Astrocyte (in vitro differentiated cells and primary cell): Measurements from ENCODE around the gene GPBP1.

Source experiments
- EZH2 ChIP-seq: IDR thresholded peaks from 2 replicates; pipeline ENCODE4 v1.6.1; 2012; ENCODE audit warnings: mild to moderate bottlenecking, low read length, inconsistent platforms; ENCODE audit not compliant: insufficient read depth
- TF ChIP-seq, protein P1 (sequence below): IDR thresholded peaks from 2 replicates; pipeline ENCODE4 v1.5.1; 2011; ENCODE audit warnings: low read depth, mild to moderate bottlenecking, inconsistent platforms, low read length, moderate library complexity; ENCODE audit not compliant: insufficient read depth

DNA sequence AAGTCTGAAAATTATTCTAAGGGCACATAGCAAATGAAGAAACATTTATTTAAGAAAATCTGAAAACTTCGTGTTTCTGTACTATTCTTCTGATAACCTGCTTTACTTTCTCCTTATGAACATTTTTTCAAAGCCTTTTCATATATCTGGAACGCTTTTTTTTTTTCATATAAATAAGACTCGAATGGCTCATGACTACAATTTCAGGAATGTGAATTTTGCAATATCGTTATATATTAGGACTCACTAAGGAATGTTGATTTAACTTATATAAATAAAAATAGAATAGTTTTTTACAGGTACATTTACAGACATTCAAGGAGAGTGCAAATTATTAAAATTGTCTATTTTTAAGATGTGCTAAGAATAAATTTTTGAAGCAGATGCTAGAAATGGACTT lies 42.9 kb downstream of the GPBP1 start:
- TF ChIP-seq, protein P1, sequence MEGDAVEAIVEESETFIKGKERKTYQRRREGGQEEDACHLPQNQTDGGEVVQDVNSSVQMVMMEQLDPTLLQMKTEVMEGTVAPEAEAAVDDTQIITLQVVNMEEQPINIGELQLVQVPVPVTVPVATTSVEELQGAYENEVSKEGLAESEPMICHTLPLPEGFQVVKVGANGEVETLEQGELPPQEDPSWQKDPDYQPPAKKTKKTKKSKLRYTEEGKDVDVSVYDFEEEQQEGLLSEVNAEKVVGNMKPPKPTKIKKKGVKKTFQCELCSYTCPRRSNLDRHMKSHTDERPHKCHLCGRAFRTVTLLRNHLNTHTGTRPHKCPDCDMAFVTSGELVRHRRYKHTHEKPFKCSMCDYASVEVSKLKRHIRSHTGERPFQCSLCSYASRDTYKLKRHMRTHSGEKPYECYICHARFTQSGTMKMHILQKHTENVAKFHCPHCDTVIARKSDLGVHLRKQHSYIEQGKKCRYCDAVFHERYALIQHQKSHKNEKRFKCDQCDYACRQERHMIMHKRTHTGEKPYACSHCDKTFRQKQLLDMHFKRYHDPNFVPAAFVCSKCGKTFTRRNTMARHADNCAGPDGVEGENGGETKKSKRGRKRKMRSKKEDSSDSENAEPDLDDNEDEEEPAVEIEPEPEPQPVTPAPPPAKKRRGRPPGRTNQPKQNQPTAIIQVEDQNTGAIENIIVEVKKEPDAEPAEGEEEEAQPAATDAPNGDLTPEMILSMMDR: no peak
- TF ChIP-seq EZH2: no peak
